DMS53 treated with DMSO at 0.1 percent for 48 hours (cell line): ENCODE results near the gene NT5DC2.

Experiments
- DNase-seq: peaks from one replicate; lab custom pipeline; 2025; ENCODE audit not compliant: unreplicated experiment; lab: John Stamatoyannopoulos, UW

NT5DC2 gene

DNA sequence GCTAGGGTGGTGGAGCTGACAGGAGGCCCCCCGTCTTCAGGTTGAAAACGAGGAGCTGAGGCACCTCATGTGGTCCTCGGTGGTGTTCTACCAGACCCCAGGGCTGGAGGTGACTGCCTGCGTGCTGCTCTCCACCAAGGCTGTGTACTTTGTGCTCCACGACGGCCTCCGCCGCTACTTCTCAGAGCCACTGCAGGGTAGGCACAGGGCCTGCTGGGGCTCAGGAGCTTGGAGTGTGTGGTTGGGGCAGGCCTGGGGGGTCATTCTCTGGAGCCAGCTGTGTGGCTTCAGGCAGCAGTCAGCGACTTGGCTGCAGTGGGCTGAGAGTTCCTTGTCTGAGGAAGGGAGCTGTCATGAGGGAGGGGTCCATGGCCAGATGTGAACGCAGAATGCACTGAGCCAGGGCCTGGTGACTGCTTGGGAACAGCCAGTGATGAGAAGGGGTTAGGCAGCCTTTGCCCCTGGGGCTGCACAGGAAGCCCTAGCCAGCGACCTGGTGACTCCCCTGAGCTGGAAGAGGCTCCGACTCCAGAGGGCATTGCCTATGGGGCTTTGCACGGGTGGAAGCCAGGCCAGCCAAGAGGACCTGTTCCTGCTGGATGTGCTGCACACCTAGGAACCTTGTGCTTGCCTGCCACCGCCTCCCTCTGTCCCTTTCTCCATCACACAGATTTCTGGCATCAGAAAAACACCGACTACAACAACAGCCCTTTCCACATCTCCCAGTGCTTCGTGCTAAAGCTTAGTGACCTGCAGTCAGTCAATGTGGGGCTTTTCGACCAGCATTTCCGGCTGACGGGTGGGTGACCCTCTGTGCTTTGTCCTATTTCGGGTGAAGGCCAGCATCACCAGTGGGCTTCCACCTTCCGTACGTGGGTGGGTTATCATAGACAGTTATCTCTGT is 43.4 kb downstream of the NT5DC2 start:
- DNase-seq, result no peak

DNA sequence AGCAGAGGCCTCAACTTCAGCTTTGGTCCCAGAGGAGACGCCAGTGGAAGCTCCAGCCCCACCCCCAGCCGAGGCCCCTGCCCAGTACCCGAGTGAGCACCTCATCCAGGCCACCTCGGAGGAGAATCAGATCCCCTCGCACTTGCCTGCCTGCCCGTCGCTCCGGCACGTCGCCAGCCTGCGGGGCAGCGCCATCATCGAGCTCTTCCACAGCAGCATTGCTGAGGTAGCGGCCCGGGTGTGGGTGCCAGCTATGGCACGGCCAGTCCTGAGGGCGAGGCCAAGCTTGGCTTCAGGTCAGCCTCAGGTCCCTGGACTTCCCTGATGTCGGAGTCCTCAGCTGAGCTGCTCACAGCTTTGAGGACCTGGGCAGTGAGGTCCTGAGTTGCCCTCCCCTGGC is 44.2 kb downstream of the NT5DC2 start:
- DNase-seq, result no peak

DNA sequence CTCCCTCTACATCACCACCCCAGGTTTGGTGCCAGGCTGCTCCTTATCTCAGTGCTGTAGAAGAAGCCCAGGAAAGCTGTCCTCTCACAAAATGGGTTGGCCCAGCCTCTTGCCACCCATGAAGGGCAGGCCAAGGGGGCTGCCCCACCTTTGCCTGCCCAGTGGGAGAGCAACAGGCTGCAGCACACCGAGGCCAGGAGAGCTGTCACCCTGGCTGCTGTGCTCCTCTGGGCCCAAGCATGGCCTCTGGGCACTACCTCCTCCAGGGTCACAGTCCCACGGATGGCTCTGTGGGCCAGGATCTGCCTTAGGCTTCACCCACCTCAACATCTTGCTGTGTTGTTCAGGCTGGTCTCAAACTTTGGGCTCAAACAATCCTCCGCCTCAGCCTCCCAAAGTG is 44.9 kb downstream of the NT5DC2 start:
- DNase-seq, result no peak

DNA sequence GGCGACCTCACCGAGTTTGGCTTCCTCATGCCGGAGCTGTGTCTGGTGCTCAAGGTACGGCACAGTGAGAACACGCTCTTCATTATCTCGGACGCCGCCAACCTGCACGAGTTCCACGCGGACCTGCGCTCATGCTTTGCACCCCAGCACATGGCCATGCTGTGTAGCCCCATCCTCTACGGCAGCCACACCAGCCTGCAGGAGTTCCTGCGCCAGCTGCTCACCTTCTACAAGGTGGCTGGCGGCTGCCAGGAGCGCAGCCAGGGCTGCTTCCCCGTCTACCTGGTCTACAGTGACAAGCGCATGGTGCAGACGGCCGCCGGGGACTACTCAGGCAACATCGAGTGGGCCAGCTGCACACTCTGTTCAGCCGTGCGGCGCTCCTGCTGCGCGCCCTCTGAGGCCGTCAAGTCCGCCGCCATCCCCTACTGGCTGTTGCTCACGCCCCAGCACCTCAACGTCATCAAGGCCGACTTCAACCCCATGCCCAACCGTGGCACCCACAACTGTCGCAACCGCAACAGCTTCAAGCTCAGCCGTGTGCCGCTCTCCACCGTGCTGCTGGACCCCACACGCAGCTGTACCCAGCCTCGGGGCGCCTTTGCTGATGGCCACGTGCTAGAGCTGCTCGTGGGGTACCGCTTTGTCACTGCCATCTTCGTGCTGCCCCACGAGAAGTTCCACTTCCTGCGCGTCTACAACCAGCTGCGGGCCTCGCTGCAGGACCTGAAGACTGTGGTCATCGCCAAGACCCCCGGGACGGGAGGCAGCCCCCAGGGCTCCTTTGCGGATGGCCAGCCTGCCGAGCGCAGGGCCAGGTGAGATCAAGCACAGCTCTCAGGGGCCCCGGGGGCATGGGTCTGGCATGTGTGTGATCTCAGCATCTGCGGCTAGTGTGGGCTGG is 45.6 kb downstream of the NT5DC2 start:
- no peak for DNase-seq

DNA sequence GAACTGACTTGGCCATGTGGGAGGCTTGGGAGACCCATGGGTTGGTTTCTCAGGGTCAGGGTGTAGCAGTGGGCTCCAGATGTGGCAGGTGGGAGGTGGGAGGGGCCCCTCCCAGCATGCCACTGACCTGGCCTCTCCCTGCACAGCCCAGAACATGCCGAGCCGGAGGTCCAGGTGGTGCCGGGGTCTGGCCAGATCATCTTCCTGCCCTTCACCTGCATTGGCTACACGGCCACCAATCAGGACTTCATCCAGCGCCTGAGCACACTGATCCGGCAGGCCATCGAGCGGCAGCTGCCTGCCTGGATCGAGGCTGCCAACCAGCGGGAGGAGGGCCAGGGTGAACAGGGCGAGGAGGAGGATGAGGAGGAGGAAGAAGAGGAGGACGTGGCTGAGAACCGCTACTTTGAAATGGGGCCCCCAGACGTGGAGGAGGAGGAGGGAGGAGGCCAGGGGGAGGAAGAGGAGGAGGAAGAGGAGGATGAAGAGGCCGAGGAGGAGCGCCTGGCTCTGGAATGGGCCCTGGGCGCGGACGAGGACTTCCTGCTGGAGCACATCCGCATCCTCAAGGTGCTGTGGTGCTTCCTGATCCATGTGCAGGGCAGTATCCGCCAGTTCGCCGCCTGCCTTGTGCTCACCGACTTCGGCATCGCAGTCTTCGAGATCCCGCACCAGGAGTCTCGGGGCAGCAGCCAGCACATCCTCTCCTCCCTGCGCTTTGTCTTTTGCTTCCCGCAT is 46.4 kb downstream of the NT5DC2 start:
- DNase-seq, result no peak

DNA sequence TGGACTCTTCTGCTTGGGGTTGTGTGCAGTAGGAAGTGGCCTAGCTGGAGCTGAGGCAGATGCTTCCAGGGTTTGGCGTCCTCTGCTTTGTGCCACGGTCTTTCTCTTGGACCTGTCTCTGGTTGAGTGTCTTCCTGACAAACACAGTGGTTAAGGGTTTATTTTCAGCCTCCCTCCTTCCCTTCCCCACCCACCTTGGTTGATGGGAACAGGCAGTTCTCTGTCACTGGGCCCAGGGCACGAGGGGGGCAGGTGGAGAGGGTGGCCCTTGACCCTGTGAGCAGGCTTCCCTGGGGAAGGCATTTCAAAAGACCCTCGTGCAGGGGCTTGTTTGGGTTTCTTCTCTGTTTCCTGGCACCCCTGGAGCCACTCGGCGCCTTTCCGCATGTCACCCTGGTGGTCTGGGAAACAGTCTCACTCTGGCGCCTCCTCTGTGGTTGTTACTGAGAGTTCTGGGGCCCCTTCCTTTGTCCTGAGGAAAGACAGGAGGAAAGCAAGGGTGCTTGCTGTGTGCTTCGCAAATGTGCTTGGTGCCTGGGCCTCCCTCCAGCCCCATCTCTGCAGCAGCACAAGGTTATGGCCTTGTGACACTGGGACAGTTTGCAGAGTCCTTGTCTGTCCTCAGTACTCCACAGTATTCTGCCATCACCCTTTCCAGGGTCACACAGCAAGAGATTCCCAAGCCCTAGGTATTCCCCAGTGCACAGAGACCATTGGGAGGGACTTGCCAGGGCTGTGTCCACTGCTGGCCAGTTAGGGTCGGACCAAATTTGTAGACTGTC is 48.8 kb downstream of the NT5DC2 start:
- no peak for DNase-seq

GRCh38 chr3:52483577-52484381 is 49.9 kb downstream of the NT5DC2 start:
- DNase-seq, result no peak

DNA sequence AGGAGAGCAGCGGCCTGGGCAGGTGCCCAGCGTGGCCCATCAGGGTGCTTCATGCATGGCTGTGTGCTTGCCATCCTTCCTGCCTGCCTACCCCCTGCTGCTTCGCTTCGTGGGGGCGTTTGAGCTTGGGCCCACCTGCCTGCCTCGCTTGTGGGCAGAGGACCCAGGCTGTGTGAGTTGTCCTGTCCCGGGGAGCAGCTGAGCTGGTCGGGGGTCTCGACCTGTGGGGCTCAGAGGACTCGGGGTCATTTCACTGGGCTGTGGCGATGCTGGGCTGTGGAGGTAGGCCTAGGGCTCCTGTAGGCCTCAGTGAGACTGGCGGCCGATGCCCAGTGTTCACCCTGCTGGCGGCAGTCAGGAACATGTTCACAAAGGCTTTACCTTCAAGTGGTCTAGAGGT is 50.6 kb downstream of the NT5DC2 start:
- DNase-seq, result no peak

DNA sequence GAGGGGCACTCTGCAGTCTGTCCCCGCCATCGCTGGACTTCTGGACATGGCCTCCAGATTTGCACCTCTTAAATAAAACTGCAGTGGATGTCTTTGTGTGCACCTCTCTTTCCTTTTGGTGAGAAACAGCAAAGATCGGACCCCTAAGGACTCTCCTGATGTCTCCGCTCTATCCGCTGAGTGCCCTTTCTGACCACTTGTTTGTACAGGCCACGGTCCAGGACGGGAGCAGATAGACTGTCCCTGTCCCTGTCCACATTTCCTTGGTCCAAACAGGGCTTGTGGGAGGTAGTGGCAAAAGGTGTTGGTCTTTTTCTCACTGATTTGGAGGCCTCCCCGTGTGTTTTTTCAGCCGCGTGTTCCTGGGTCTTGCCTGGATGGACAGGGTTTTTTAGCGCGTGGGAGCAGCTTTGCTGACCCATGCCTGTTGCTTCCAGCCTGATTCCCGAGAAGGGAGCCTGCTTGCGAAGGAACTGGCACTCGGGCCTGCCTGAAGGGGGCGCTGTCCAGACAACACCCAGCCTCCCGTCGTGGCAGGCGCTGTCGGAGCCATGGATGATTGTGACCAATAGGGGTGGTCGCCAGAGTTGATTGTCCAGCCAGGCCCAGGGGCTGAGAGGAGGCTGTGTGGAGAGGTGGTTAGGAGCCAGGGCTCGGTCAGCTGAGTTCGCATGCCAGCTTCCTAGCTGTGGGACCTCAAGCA is 51.7 kb downstream of the NT5DC2 start:
- no peak for DNase-seq

DNA sequence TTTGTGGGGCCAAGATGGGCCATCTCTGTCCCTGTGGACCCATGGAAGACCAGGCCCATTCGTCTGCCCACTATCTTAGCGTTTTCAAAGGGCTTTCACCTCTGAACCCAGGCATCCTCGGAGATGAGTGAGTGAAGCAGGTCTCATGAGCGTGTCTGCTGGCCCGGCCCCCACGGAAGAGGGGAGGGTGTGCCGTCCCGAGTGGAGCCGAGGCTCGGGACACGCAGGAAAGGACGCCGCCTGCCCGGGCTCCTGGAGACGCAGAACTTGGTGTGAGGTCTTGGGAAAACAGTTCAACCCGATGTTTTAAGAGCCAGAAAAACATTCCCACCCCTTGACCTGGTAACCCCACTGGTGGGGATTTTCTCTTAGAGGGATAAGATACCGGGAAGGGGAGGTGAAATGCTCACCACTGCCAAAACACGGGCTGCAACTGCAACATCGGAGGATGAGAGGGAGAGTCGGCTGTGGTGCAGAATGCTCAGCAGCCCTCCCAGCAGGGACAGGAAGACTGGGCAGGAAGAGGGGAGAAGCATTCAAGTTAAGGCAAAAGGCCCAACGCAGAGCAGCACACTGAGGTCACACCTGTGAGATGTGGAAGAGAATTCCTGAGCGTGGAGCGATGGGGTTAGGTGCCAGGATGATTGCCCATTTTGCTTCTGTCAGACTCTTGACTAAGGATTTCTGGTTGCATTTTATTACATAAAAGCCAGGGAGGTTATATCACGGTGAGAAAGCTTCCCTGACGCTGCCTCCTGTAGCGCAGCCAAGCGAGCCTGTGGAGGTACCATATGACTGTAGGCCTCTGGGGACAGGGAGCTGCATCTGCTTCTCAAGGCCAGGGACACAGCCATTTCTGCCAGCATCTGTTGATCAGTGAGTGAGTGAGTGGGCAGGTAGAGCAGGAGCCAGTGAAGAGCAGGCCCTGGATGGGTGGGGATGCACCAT is 52.6 kb downstream of the NT5DC2 start:
- no peak for DNase-seq

DNA sequence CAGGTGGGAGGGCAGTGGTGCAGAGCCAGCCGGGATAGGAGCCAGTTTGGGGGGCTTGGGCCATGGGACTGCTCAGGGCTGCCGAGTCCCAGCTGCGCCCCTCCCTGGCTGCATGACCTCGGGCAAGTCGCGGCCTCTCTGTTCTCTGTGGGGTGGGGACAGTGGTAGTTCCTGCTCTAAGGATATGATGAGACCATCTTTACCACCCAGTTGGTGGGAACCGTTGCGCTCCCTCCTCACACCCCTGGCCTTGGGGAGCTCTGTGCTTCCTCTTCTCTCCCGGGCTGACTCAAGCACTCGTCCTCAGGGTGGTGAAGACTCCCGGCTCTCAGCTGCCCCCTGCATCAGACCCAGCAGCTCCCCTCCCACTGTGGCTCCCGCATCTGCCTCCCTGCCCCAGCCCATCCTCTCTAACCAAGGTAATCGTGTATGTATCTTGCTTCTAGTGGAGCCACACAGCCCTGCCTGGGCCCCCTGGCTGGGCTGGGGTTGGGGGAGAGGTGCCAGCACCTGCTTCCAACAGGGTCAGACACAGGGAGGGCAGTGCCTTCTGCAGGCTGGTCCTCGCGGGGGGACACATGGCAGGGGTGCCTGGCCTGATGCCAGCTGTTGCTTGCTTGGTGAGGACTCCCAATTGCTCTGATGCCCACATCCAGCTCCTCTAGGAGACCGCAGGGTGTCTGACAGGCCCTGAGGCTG is 53.6 kb downstream of the NT5DC2 start:
- no peak for DNase-seq

DNA sequence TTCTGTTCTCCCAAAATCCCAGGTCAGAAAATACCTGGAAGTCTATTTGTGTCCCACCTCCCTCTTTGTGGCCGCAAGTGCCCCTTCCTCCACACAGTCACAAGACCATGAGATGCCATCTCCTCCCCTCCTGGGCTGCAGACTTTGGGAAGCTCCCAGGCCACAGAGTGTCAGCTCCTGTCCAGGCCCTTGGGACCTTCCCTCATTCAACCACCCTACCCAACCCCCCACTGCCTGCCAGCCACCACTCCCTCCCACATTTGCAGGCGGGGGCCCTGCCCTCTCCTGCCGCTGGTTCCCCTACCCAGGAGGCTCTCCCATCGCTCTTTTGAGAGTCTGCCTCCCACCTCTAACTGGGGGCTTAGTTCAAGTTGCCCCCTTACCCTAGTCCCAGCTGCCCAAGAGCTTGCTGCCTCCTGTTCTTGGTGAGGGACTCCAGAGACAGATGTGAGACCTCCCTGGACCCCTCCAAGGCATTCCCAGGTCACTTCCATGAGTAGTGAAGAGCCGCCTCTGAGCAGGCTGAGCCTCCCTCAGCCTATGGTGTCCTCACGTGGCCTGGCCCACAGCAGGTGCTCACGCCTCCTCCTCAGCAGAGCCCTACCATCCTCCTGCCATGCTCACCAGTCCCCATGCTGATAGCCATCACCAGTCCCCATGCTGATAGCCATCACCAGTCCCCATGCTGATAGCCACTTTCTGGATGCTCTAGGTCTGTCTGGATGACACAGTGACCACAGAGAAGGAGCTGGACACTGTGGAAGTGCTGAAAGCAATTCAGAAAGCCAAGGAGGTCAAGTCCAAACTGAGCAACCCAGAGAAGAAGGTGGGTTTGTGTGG is 54.4 kb downstream of the NT5DC2 start:
- no peak for DNase-seq

GRCh38 chr3:52477796-52478095 is 55.9 kb downstream of the NT5DC2 start:
- DNase-seq, result no peak

- DNase-seq, result no peak
These were observed 56.4 kb downstream of the NT5DC2 start for GRCh38 chr3:52477076-52477795.
